HepG2 (cell line): ENCODE data around the gene CEP83. TPM values are rescaled to one million over a fixed set of nuclear protein-coding genes. Genes with fewer than 3 reads are reported as not detected.

Experiments
- AGO2 ChIP-seq: fragments of 200-400 bp; formaldehyde crosslinking; optimal IDR thresholded peaks from 2 replicates; pipeline ENCODE3; 2017; ENCODE audit warnings: mild to moderate bottlenecking, low read depth, low read length, moderate library complexity
- CC2D1A ChIP-seq: sonication (generic); formaldehyde crosslinking; IDR thresholded peaks from 2 replicates; pipeline ENCODE4 v1.8.1; 2023; ENCODE audit warnings: mild to moderate bottlenecking, missing genetic modification reagents
- CHCHD3 ChIP-seq: sonication (generic); formaldehyde crosslinking; IDR thresholded peaks from 2 replicates; pipeline ENCODE4 v1.8.0; 2022; ENCODE audit warnings: mild to moderate bottlenecking, missing genetic modification reagents, moderate library complexity
- KAT7 ChIP-seq: IDR thresholded peaks from 2 replicates; pipeline ENCODE4 v1.6.1; 2018; ENCODE audit warnings: borderline replicate concordance, missing compliant biosample characterization
- KDM4B ChIP-seq: sonication (generic); formaldehyde crosslinking; IDR thresholded peaks from 2 replicates; pipeline ENCODE4 v1.4.0; 2020; ENCODE audit warnings: missing genetic modification reagents
- KIAA2018 ChIP-seq: sonication (generic); formaldehyde crosslinking; IDR thresholded peaks from 2 replicates; pipeline ENCODE4 v1.5.0; 2020; ENCODE audit warnings: mild to moderate bottlenecking, missing genetic modification reagents, borderline replicate concordance
- MBD4 ChIP-seq: IDR thresholded peaks from 2 replicates; pipeline ENCODE4 v1.6.1; 2012; ENCODE audit warnings: low read length, inconsistent platforms, borderline replicate concordance
- MTF2 ChIP-seq: sonication (generic); formaldehyde crosslinking; IDR thresholded peaks from 2 replicates; pipeline ENCODE4 v1.5.0; 2020; ENCODE audit warnings: missing genetic modification reagents, borderline replicate concordance
- NR3C1 ChIP-seq: sonication (generic); formaldehyde crosslinking; IDR thresholded peaks from 2 replicates; pipeline ENCODE4 v1.4.0; 2020; ENCODE audit warnings: missing genetic modification reagents
- NRL ChIP-seq: sonication (generic); formaldehyde crosslinking; IDR thresholded peaks from 2 replicates; pipeline ENCODE4 v1.5.0; 2020; ENCODE audit warnings: missing genetic modification reagents, mild to moderate bottlenecking, moderate library complexity, borderline replicate concordance
- POLR2G ChIP-seq: fragments of 200-400 bp; formaldehyde crosslinking; IDR thresholded peaks from 2 replicates; pipeline ENCODE4 v1.6.1; 2018; ENCODE audit warnings: mild to moderate bottlenecking, low read depth, low read length, moderate library complexity
- RARA ChIP-seq: IDR thresholded peaks from 2 replicates; pipeline ENCODE4 v1.6.1; 2016; ENCODE audit warnings: missing genetic modification reagents, missing compliant biosample characterization
- SIX4 ChIP-seq: sonication (generic); formaldehyde crosslinking; IDR thresholded peaks from 2 replicates; pipeline ENCODE4 v1.4.0; 2020; ENCODE audit warnings: missing genetic modification reagents
- SMAD3 ChIP-seq: sonication (generic); formaldehyde crosslinking; IDR thresholded peaks from 2 replicates; pipeline ENCODE4 v1.4.0; 2020; ENCODE audit warnings: missing genetic modification reagents
- STAT5B ChIP-seq: sonication (generic); formaldehyde crosslinking; IDR thresholded peaks from 2 replicates; pipeline ENCODE4 v1.4.0; 2020; ENCODE audit warnings: missing genetic modification reagents
- TRIM24 ChIP-seq: sonication (generic); formaldehyde crosslinking; IDR thresholded peaks from 2 replicates; pipeline ENCODE4 v1.8.0; 2022; ENCODE audit warnings: mild to moderate bottlenecking, missing genetic modification reagents
- ZBTB7A ChIP-seq: sonication (generic); formaldehyde crosslinking; IDR thresholded peaks from 2 replicates; pipeline ENCODE4 v1.8.0; 2022; ENCODE audit warnings: mild to moderate bottlenecking, missing genetic modification reagents
- ZNF160 ChIP-seq: sonication (generic); formaldehyde crosslinking; IDR thresholded peaks from 2 replicates; pipeline ENCODE4 v1.8.0; 2022; ENCODE audit warnings: mild to moderate bottlenecking, inconsistent platforms, missing genetic modification reagents
- ZNF276 ChIP-seq: sonication (generic); formaldehyde crosslinking; IDR thresholded peaks from 2 replicates; pipeline ENCODE4 v1.4.0; 2020; ENCODE audit warnings: mild to moderate bottlenecking, low read depth, missing genetic modification reagents
- ZNF350 ChIP-seq: sonication (generic); formaldehyde crosslinking; IDR thresholded peaks from 2 replicates; pipeline ENCODE4 v1.4.0; 2020; ENCODE audit warnings: mild to moderate bottlenecking, low read depth, missing genetic modification reagents, borderline replicate concordance
- polyA plus RNA-seq, 8 experiments: library from polyadenylated mRNA; depleted of rRNA in 3 of 8; stranded (reverse) in 7 of 8; unstranded in 1 of 8; fragments of >200 nt; fragmentation: Illumina TruSeq in 4 of 8; extraction: Trizol in 4 of 8; gene quantifications; 2 replicates each; pipeline versions ENCODE4 v1.2.1 to v1.2.3, GENCODE V29; 2011 to 2016; ENCODE audit warnings: low read depth in 4 of 8, missing spikeins in 1 of 8, mixed read lengths in 1 of 8; ENCODE audit not compliant: insufficient read depth in 1 of 8
- total RNA-seq, 5 experiments: library from RNA; depleted of rRNA; stranded (reverse); fragments of >200 nt; fragmentation: Illumina TruSeq; extraction: Trizol; gene quantifications; 2 replicates each; pipeline ENCODE4 v1.2.3, GENCODE V29; 2016; ENCODE audit warnings: low read depth in 1 of 5

The CEP83 gene
- total and polyA plus RNA-seq, 2 of the 13 experiments (the other 11 are each of a cell fraction or from before 2014, with no cell fraction given), result 6.2 to 19.2 TPM

GRCh38 chr12:94459728-94460615 lies at the start of gene CEP83 (continued):
- peak; percentile 39; the same call in 1 of the 2 replicates for TF ChIP-seq KIAA2018 (CRISPR knock-in tag)
- peak; percentile 83 for TF ChIP-seq POLR2G
- no peak for TF ChIP-seq NR3C1 (CRISPR knock-in tag)
- TF ChIP-seq ZBTB7A (CRISPR knock-in tag), result peak; percentile 68; the same call in 1 of the 2 replicates
- TF ChIP-seq TRIM24 (CRISPR knock-in tag), result no peak
- peak; percentile 52; the same call in 1 of the 2 replicates for TF ChIP-seq SIX4 (CRISPR knock-in tag)
- TF ChIP-seq ZNF350 (CRISPR knock-in tag), result peak; percentile 76; the same call in 1 of the 2 replicates
- TF ChIP-seq CC2D1A (CRISPR knock-in tag), result peak; percentile 85; the same call in 1 of the 2 replicates
- TF ChIP-seq AGO2, result peak; percentile 45
- TF ChIP-seq SMAD3 (CRISPR knock-in tag), result peak; percentile 78; the same call in 1 of the 2 replicates
- TF ChIP-seq KDM4B (CRISPR knock-in tag), result no peak; the same call in 1 of the 2 replicates
- TF ChIP-seq CHCHD3 (CRISPR knock-in tag), result no peak
- no peak for TF ChIP-seq STAT5B (CRISPR knock-in tag)
- peak; percentile 74 for TF ChIP-seq ZNF160 (CRISPR knock-in tag)
- TF ChIP-seq RARA (CRISPR knock-in tag), result peak; percentile 35; the same call in 1 of the 2 replicates
- TF ChIP-seq MBD4, result no peak
- TF ChIP-seq KAT7 (CRISPR knock-in tag), result peak; percentile 96
- 0 out of 2 replicates have a peak, but pooled peaks have one; percentile 44 for TF ChIP-seq NRL (CRISPR knock-in tag)
- peak; percentile 86; the same call in 1 of the 2 replicates for TF ChIP-seq MTF2
- TF ChIP-seq ZNF276 (CRISPR knock-in tag), result peak; percentile 33; the same call in 1 of the 2 replicates
